ENCODE measurements around the gene FBXO27.

DNA sequence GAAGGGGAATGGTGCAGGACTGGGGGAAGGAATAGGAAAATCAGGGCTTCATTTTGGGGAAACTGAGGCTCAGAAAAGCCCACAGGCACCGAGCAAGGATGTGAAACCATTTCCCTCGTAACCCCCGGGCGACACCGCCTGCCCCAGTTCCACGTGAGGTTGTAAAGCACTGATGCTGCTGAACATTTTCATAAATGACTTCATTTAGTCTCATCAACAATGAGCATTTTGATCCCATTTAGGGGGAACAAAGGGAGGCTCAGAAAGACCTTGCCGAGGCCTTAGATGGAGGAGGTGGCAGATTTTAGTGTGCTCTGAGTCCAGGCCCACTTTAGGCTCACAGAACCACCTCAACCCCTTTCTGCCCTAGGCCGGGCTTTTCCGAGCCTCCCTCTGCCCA lies 20.5 kb upstream of the FBXO27 start:
- TF ChIP-seq, protein P1, sequence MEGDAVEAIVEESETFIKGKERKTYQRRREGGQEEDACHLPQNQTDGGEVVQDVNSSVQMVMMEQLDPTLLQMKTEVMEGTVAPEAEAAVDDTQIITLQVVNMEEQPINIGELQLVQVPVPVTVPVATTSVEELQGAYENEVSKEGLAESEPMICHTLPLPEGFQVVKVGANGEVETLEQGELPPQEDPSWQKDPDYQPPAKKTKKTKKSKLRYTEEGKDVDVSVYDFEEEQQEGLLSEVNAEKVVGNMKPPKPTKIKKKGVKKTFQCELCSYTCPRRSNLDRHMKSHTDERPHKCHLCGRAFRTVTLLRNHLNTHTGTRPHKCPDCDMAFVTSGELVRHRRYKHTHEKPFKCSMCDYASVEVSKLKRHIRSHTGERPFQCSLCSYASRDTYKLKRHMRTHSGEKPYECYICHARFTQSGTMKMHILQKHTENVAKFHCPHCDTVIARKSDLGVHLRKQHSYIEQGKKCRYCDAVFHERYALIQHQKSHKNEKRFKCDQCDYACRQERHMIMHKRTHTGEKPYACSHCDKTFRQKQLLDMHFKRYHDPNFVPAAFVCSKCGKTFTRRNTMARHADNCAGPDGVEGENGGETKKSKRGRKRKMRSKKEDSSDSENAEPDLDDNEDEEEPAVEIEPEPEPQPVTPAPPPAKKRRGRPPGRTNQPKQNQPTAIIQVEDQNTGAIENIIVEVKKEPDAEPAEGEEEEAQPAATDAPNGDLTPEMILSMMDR (IDR thresholded peaks at IDR 0.05; ENCODE audit: low read depth, low read length): no peak
- no peak for TF ChIP-seq EZH2phosphoT487 (IDR thresholded peaks at IDR 0.05; ENCODE audit: low read depth)
